ENCODE results near the gene KHDC3L.

KHDC3L gene

GRCh38 chr6:73367761-73368355 is 5.4 kb downstream of the KHDC3L start:
- Histone ChIP-seq H3K4me1 (ENCODE audit: insufficient read depth, low read length) (no peaks in the 10 kb centered on the region), H4K20me1 (ENCODE audit: insufficient read depth, low read length) (no peaks in the 10 kb centered on the region), H3K9me3 (ENCODE audit: insufficient read depth, low read length, severe bottlenecking) (peaks cover 8% of the 10 kb centered on the region), H3K4me2 (ENCODE audit: insufficient read depth, low read length) (no peak overlapping the region), H3K4me3 (ENCODE audit: low read depth in 1 of 2, low read length in 2 of 2) (no peak overlapping the region), H3K36me3 (ENCODE audit: insufficient read depth, low read length) (no peaks in the 10 kb centered on the region), H3K79me2 (ENCODE audit: insufficient read depth, low read length) (no peaks in the 10 kb centered on the region), H3K9ac (ENCODE audit: low read depth, low read length) (no peak overlapping the region), H3K27ac (ENCODE audit: low read length) (no peak overlapping the region), H2AFZ (ENCODE audit: low read depth, low read length) (no peak overlapping the region), H3K27me3 (ENCODE audit: insufficient read depth, low read length, poor library complexity) (no peaks in the 10 kb centered on the region)
- TF ChIP-seq EZH2 (IDR thresholded peaks at IDR 0.05; ENCODE audit: borderline replicate concordance, low read depth, low read length, severe bottlenecking) (no peak), CTCF (IDR thresholded peaks at IDR 0.05; ENCODE audit: borderline replicate concordance, extremely low read depth, low read length, poor library complexity, severe bottlenecking) (no peak)
- ATAC-seq (ENCODE audit: insufficient read depth, low read depth) (no peak), DNase-seq (no peak)

- no peak for TF ChIP-seq CTCF (IDR thresholded peaks at IDR 0.05; ENCODE audit: borderline replicate concordance, extremely low read depth, low read length, poor library complexity, severe bottlenecking)
- no peak for TF ChIP-seq EZH2 (IDR thresholded peaks at IDR 0.05; ENCODE audit: borderline replicate concordance, low read depth, low read length, severe bottlenecking)
- no peak for DNase-seq
- Histone ChIP-seq H4K20me1 (ENCODE audit: insufficient read depth, low read length) (no peaks in the 10 kb centered on the region), H3K4me2 (ENCODE audit: insufficient read depth, low read length) (no peak overlapping the region), H3K27ac (ENCODE audit: low read length) (no peak overlapping the region), H3K27me3 (ENCODE audit: insufficient read depth, low read length, poor library complexity) (no peaks in the 10 kb centered on the region), H3K9ac (ENCODE audit: low read depth, low read length) (no peak overlapping the region), H3K4me1 (ENCODE audit: insufficient read depth, low read length) (no peaks in the 10 kb centered on the region), H3K36me3 (ENCODE audit: insufficient read depth, low read length) (no peaks in the 10 kb centered on the region), H3K9me3 (ENCODE audit: insufficient read depth, low read length, severe bottlenecking) (peaks cover 8% of the 10 kb centered on the region), H3K79me2 (ENCODE audit: insufficient read depth, low read length) (no peaks in the 10 kb centered on the region), H2AFZ (ENCODE audit: low read depth, low read length) (no peak overlapping the region), H3K4me3 (ENCODE audit: low read depth in 1 of 2, low read length in 2 of 2) (no peak overlapping the region)
- ATAC-seq (ENCODE audit: insufficient read depth, low read depth) = no peak
These were observed 6.2 kb downstream of the KHDC3L start for GRCh38 chr6:73368675-73369074.

GRCh38 chr6:73369157-73369556 is 6.7 kb downstream of the KHDC3L start:
- H3K9me3 ChIP-seq (ENCODE audit: insufficient read depth, low read length, severe bottlenecking) = peaks cover 8% of the 10 kb centered on the region
- TF ChIP-seq CTCF (IDR thresholded peaks at IDR 0.05; ENCODE audit: borderline replicate concordance, extremely low read depth, low read length, poor library complexity, severe bottlenecking) (no peak), EZH2 (IDR thresholded peaks at IDR 0.05; ENCODE audit: borderline replicate concordance, low read depth, low read length, severe bottlenecking) (no peak)
- no peaks in the 10 kb centered on the region for H3K4me1 ChIP-seq (ENCODE audit: insufficient read depth, low read length)
- H3K9ac ChIP-seq (ENCODE audit: low read depth, low read length) = no peak overlapping the region
- DNase-seq (no peak), ATAC-seq (ENCODE audit: insufficient read depth, low read depth) (no peak)
- H2AFZ ChIP-seq (ENCODE audit: low read depth, low read length) = no peak overlapping the region
- H3K36me3 ChIP-seq (ENCODE audit: insufficient read depth, low read length) = no peaks in the 10 kb centered on the region
- no peaks in the 10 kb centered on the region for H4K20me1 ChIP-seq (ENCODE audit: insufficient read depth, low read length)
- no peaks in the 10 kb centered on the region for H3K79me2 ChIP-seq (ENCODE audit: insufficient read depth, low read length)
- no peaks in the 10 kb centered on the region for H3K27me3 ChIP-seq (ENCODE audit: insufficient read depth, low read length, poor library complexity)
- H3K4me3 ChIP-seq (ENCODE audit: low read depth in 1 of 2, low read length in 2 of 2) = no peak overlapping the region
- H3K27ac ChIP-seq (ENCODE audit: low read length) = no peak overlapping the region
- no peak overlapping the region for H3K4me2 ChIP-seq (ENCODE audit: insufficient read depth, low read length)
